ENCODE data around the gene CD83. TPM values are rescaled to one million over a fixed set of nuclear protein-coding genes. Genes with fewer than 3 reads are reported as not detected.

Gene CD83
- total RNA-seq, 1 donor = 1.4 TPM

- Histone ChIP-seq H3K4me1 (ENCODE audit: insufficient read depth, low read length) (no peaks in the 10 kb centered on the region), H3K4me2 (ENCODE audit: insufficient read depth, low read length) (no peak overlapping the region), H3K4me3 (ENCODE audit: insufficient read depth, low read length) (no peak overlapping the region), H3K27ac (ENCODE audit: low read depth, low read length) (no peak overlapping the region), H2AFZ (ENCODE audit: low read length) (no peak overlapping the region), H3K36me3 (ENCODE audit: insufficient read depth, low read length) (no peaks in the 10 kb centered on the region), H4K20me1 (ENCODE audit: insufficient read depth, low read length) (no peaks in the 10 kb centered on the region), H3K79me2 (ENCODE audit: insufficient read depth, low read length) (no peaks in the 10 kb centered on the region), H3K9me3 (ENCODE audit: low read depth, low read length) (peaks cover 11% of the 10 kb centered on the region), H3K27me3 (ENCODE audit: insufficient read depth, low read length) (peaks cover 29% of the 10 kb centered on the region)
- no peak for DNase-seq (ENCODE audit: insufficient read length, low spot score, missing footprints)
- no peak for TF ChIP-seq CTCF (IDR thresholded peaks at IDR 0.05; ENCODE audit: extremely low read depth, low read depth, low read length)
Observed at GRCh38 chr6:14174226-14174625, 56.7 kb downstream of the CD83 start.

- H3K4me2 ChIP-seq (ENCODE audit: insufficient read depth, low read length) = no peak overlapping the region
- TF ChIP-seq CTCF (IDR thresholded peaks at IDR 0.05; ENCODE audit: extremely low read depth, low read depth, low read length) = no peak
- no peaks in the 10 kb centered on the region for H3K4me1 ChIP-seq (ENCODE audit: insufficient read depth, low read length)
- no peaks in the 10 kb centered on the region for H3K79me2 ChIP-seq (ENCODE audit: insufficient read depth, low read length)
- H3K4me3 ChIP-seq (ENCODE audit: insufficient read depth, low read length) = no peak overlapping the region
- H3K27ac ChIP-seq (ENCODE audit: low read depth, low read length) = no peak overlapping the region
- no peak for DNase-seq (ENCODE audit: insufficient read length, low spot score, missing footprints)
- H2AFZ ChIP-seq (ENCODE audit: low read length) = no peak overlapping the region
- H3K27me3 ChIP-seq (ENCODE audit: insufficient read depth, low read length) = peaks cover 29% of the 10 kb centered on the region
- H3K36me3 ChIP-seq (ENCODE audit: insufficient read depth, low read length) = no peaks in the 10 kb centered on the region
- no peaks in the 10 kb centered on the region for H4K20me1 ChIP-seq (ENCODE audit: insufficient read depth, low read length)
- peaks cover 3% of the 10 kb centered on the region for H3K9me3 ChIP-seq (ENCODE audit: low read depth, low read length)
Observed at GRCh38 chr6:14174996-14175395, 57.4 kb downstream of the CD83 start.

GRCh38 chr6:14176429-14176828 is 58.9 kb downstream of the CD83 start:
- no peaks in the 10 kb centered on the region for H3K36me3 ChIP-seq (ENCODE audit: insufficient read depth, low read length)
- H4K20me1 ChIP-seq (ENCODE audit: insufficient read depth, low read length) = no peaks in the 10 kb centered on the region
- no peaks in the 10 kb centered on the region for H3K9me3 ChIP-seq (ENCODE audit: low read depth, low read length)
- no peak for DNase-seq (ENCODE audit: insufficient read length, low spot score, missing footprints)
- H3K4me2 ChIP-seq (ENCODE audit: insufficient read depth, low read length) = no peak overlapping the region
- H3K4me3 ChIP-seq (ENCODE audit: insufficient read depth, low read length) = no peak overlapping the region
- no peaks in the 10 kb centered on the region for H3K79me2 ChIP-seq (ENCODE audit: insufficient read depth, low read length)
- no peak overlapping the region for H2AFZ ChIP-seq (ENCODE audit: low read length)
- no peak overlapping the region for H3K27ac ChIP-seq (ENCODE audit: low read depth, low read length)
- H3K27me3 ChIP-seq (ENCODE audit: insufficient read depth, low read length) = peaks cover 31% of the 10 kb centered on the region
- TF ChIP-seq CTCF (IDR thresholded peaks at IDR 0.05; ENCODE audit: extremely low read depth, low read depth, low read length) = no peak
- H3K4me1 ChIP-seq (ENCODE audit: insufficient read depth, low read length) = no peaks in the 10 kb centered on the region

DNA sequence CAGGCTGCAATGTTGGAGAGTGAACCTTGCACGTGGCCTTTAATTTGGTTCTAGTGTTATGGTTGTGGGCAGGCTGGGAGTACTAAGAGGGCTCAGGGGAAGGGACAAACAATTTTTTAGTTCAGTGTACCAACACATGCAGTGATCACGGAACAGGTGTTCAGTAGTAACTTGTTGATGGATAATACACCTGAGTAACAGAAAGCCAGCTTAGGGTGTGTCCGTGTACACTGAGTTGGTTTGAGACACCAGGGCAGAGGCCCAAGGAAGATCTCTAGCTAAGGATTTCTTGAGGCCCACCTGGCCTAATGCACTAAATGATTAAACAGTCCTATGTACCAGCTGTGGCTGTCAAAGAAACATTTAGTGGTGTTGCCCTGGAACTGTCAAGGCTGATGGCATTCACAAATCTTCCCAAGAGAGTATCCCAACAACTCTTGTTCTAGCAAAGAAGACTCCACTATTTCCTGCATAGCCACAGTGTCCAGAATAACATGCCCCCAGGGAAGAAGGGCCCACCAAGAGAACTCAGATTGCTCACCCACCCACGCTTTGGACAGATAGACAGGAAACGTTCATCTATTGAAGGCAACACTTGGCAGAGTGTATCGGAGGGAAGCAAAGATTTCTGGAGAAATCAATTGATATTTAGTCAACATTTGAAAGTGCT is 60.0 kb downstream of the CD83 start:
- Histone ChIP-seq H3K36me3 (ENCODE audit: insufficient read depth, low read length) (no peaks in the 10 kb centered on the region), H3K4me2 (ENCODE audit: insufficient read depth, low read length) (no peak overlapping the region), H3K27ac (ENCODE audit: low read depth, low read length) (no peak overlapping the region), H3K4me3 (ENCODE audit: insufficient read depth, low read length) (no peak overlapping the region), H3K4me1 (ENCODE audit: insufficient read depth, low read length) (no peaks in the 10 kb centered on the region), H3K79me2 (ENCODE audit: insufficient read depth, low read length) (no peaks in the 10 kb centered on the region), H3K9me3 (ENCODE audit: low read depth, low read length) (no peaks in the 10 kb centered on the region), H2AFZ (ENCODE audit: low read length) (no peak overlapping the region), H4K20me1 (ENCODE audit: insufficient read depth, low read length) (no peaks in the 10 kb centered on the region), H3K27me3 (ENCODE audit: insufficient read depth, low read length) (peaks cover 31% of the 10 kb centered on the region)
- no peak for DNase-seq (ENCODE audit: insufficient read length, low spot score, missing footprints)
- TF ChIP-seq CTCF (IDR thresholded peaks at IDR 0.05; ENCODE audit: extremely low read depth, low read depth, low read length) = no peak

Measured in osteoblast (primary cell).